H9 (cell line): ENCODE data around the gene ABCA10. TPM values are rescaled to one million over a fixed set of nuclear protein-coding genes. Genes with fewer than 3 reads are reported as not detected.

Source experiments
- DNase-seq: peaks from one replicate; pipeline ENCODE4 v3.0.0-alpha.2; 2017
- H2AFZ ChIP-seq: one replicate; pipeline ENCODE4 v1.6.1; 2013; ENCODE audit warnings: mild to moderate bottlenecking, low read length, control low read depth, moderate library complexity
- H2AK5ac ChIP-seq: 2 replicates; pipeline ENCODE4 v1.6.1; 2013; ENCODE audit warnings: low read length, control low read depth, mixed read lengths; ENCODE audit not compliant: insufficient read length
- H2BK120ac ChIP-seq: one replicate; pipeline ENCODE4 v1.6.1; 2013; ENCODE audit warnings: low read depth, mild to moderate bottlenecking, low read length, control low read depth, inconsistent platforms; ENCODE audit not compliant: poor library complexity, severe bottlenecking
- H2BK12ac ChIP-seq: 2 replicates; pipeline ENCODE4 v1.6.1; 2013; ENCODE audit warnings: low read length, control low read depth, mixed read lengths, low read depth; ENCODE audit not compliant: insufficient read length
- H2BK15ac ChIP-seq: 2 replicates; pipeline ENCODE4 v1.6.1; 2013; ENCODE audit warnings: low read depth, low read length, control low read depth
- H2BK20ac ChIP-seq: one replicate; pipeline ENCODE4 v1.6.1; 2013; ENCODE audit warnings: low read depth, mild to moderate bottlenecking, low read length, control low read depth, inconsistent platforms; ENCODE audit not compliant: poor library complexity, severe bottlenecking
- H2BK5ac ChIP-seq: 2 replicates; pipeline ENCODE4 v1.6.1; 2013; ENCODE audit warnings: low read length, control low read depth, mixed read lengths; ENCODE audit not compliant: insufficient read length
- H3K14ac ChIP-seq: 2 replicates; pipeline ENCODE4 v1.6.1; 2013; ENCODE audit warnings: low read length, control low read depth; ENCODE audit not compliant: insufficient read depth
- H3K18ac ChIP-seq: 2 replicates; pipeline ENCODE4 v1.6.1; 2013; ENCODE audit warnings: low read depth, mild to moderate bottlenecking, mixed read lengths, low read length, control low read depth; ENCODE audit not compliant: insufficient read length
- H3K23ac ChIP-seq: 2 replicates; pipeline ENCODE4 v1.6.1; 2013; ENCODE audit warnings: low read length, control low read depth, mixed read lengths, low read depth; ENCODE audit not compliant: insufficient read length
- H3K23me2 ChIP-seq: 2 replicates; pipeline ENCODE4 v1.6.1; 2013; ENCODE audit warnings: low read depth, mild to moderate bottlenecking, mixed read lengths, low read length, control low read depth; ENCODE audit not compliant: insufficient read length, poor library complexity, severe bottlenecking
- H3K27ac ChIP-seq: 2 replicates; pipeline ENCODE4 v1.5.1; 2013; ENCODE audit warnings: low read length, control low read depth, mixed read lengths, low read depth; ENCODE audit not compliant: insufficient read length
- H3K27me3 ChIP-seq: 2 replicates; pipeline ENCODE4 v1.6.1; 2013; ENCODE audit warnings: low read length, control low read depth, inconsistent platforms; ENCODE audit not compliant: insufficient read depth
- H3K4ac ChIP-seq: 2 replicates; pipeline ENCODE4 v1.6.1; 2013; ENCODE audit warnings: low read depth, mild to moderate bottlenecking, control low read depth, inconsistent platforms, low read length, moderate library complexity
- H3K4me1 ChIP-seq: 2 replicates; pipeline ENCODE4 v1.6.1; 2013; ENCODE audit warnings: low read length, control low read depth, inconsistent platforms; ENCODE audit not compliant: insufficient read depth
- H3K4me2 ChIP-seq: 2 replicates; pipeline ENCODE4 v1.6.1; 2013; ENCODE audit warnings: low read length, control low read depth, mixed read lengths; ENCODE audit not compliant: insufficient read length, insufficient read depth
- H3K56ac ChIP-seq: 2 replicates; pipeline ENCODE4 v1.6.1; 2013; ENCODE audit warnings: low read depth, mild to moderate bottlenecking, mixed read lengths, low read length, control low read depth; ENCODE audit not compliant: insufficient read length
- H3K79me1 ChIP-seq: 2 replicates; pipeline ENCODE4 v1.6.1; 2013; ENCODE audit warnings: low read depth, mild to moderate bottlenecking, moderate library complexity, low read length, control low read depth, inconsistent platforms; ENCODE audit not compliant: insufficient read depth, poor library complexity, severe bottlenecking
- H3K79me2 ChIP-seq: 2 replicates; pipeline ENCODE4 v1.6.1; 2013; ENCODE audit warnings: low read length, control low read depth, inconsistent platforms; ENCODE audit not compliant: insufficient read depth
- H3K9ac ChIP-seq: 2 replicates; pipeline ENCODE4 v1.6.1; 2013; ENCODE audit warnings: low read length, control low read depth, mixed read lengths; ENCODE audit not compliant: insufficient read length; ENCODE audit errors: extremely low read depth
- H3K9me3 ChIP-seq: one replicate; pipeline ENCODE4 v1.6.1; 2013; ENCODE audit warnings: low read depth, low read length, inconsistent platforms; ENCODE audit not compliant: control insufficient read depth
- H3T11ph ChIP-seq: one replicate; pipeline ENCODE4 v1.6.1; 2013; ENCODE audit warnings: mild to moderate bottlenecking, low read length, control low read depth, inconsistent platforms
- H4K20me1 ChIP-seq: one replicate; pipeline ENCODE4 v1.6.1; 2013; ENCODE audit not compliant: control insufficient read depth, insufficient read length, insufficient read depth
- H4K5ac ChIP-seq: 2 replicates; pipeline ENCODE4 v1.6.1; 2013; ENCODE audit warnings: low read depth, mild to moderate bottlenecking, mixed read lengths, low read length, control low read depth; ENCODE audit not compliant: insufficient read length
- H4K8ac ChIP-seq: replicated peaks from 2 replicates; pipeline ENCODE4 v1.6.1; 2013; ENCODE audit warnings: low read length, control low read depth, mixed read lengths, low read depth; ENCODE audit not compliant: insufficient read length
- H4K91ac ChIP-seq: 2 replicates; pipeline ENCODE4 v1.6.1; 2013; ENCODE audit warnings: low read depth, mild to moderate bottlenecking, moderate library complexity, mixed read lengths, low read length, control low read depth; ENCODE audit not compliant: insufficient read length
- H3K27ac Mint-ChIP-seq, 3 experiments: 2 replicates in 2 of 3; 3 replicates in 1 of 3; pipeline ENCODE4 v1.8.0; 2020 to 2021; ENCODE audit warnings: mixed read lengths in 3 of 3, mild to moderate bottlenecking in 1 of 3, moderate library complexity in 1 of 3
- H3K27me3 Mint-ChIP-seq: 2 replicates; pipeline ENCODE4 v1.8.0; 2021; ENCODE audit warnings: low read depth, mild to moderate bottlenecking, moderate library complexity, mixed read lengths
- H3K36me3 Mint-ChIP-seq, 3 experiments: 2 replicates in 2 of 3; 3 replicates in 1 of 3; pipeline ENCODE4 v1.8.0; 2020 to 2021; ENCODE audit warnings: low read depth in 3 of 3, mixed read lengths in 3 of 3; ENCODE audit not compliant: insufficient read depth in 1 of 3
- H3K4me1 Mint-ChIP-seq, 2 experiments: 2 replicates each; pipeline ENCODE4 v1.8.0; 2020; ENCODE audit warnings: mixed read lengths in 2 of 2
- H3K4me3 Mint-ChIP-seq, 2 experiments: 2 replicates in 1 of 2; 3 replicates in 1 of 2; pipeline ENCODE4 v1.8.0; 2020 to 2021; ENCODE audit warnings: mild to moderate bottlenecking in 2 of 2, mixed read lengths in 2 of 2, moderate library complexity in 1 of 2
- H3K9me3 Mint-ChIP-seq, 2 experiments: 2 replicates in 1 of 2; 3 replicates in 1 of 2; pipeline ENCODE4 v1.8.0; 2020; ENCODE audit warnings: mild to moderate bottlenecking in 2 of 2, mixed read lengths in 2 of 2, moderate library complexity in 1 of 2
- total RNA-seq: library from RNA; stranded (reverse); gene quantifications from 2 replicates; pipeline ENCODE4 v1.2.1, GENCODE V29; 2021
- TF ChIP-seq, protein P1 (sequence below): fragments of 200-600 bp; sonication (generic); conservative IDR thresholded peaks from 3 replicates; pipeline ENCODE4 v1.8.0; 2021; ENCODE audit warnings: antibody characterized with exemption, mild to moderate bottlenecking

Gene ABCA10
- total RNA-seq, 1 experiment from 2014 or later = not detected

- Histone ChIP-seq H3K79me1 (no peaks in the 10 kb centered on the region), H3K4me1 (no peaks in the 10 kb centered on the region), H3K4me2 (no peak overlapping the region), H3K18ac (no peak overlapping the region), H2AK5ac (no peak overlapping the region), H3K79me2 (no peaks in the 10 kb centered on the region), H4K91ac (no peak overlapping the region), H3K9ac (no peak overlapping the region), H2AFZ (no peak overlapping the region), H2BK5ac (no peak overlapping the region), H3K27me3 (no peaks in the 10 kb centered on the region), H3K14ac (no peak overlapping the region), H2BK120ac (no peak overlapping the region), H2BK12ac (no peak overlapping the region), H4K8ac (no peak overlapping the region), H2BK20ac (no peak overlapping the region), H3K56ac (no peak overlapping the region), H3K4ac (no peak overlapping the region), H3K9me3 (no peaks in the 10 kb centered on the region), H3K27ac (no peak overlapping the region), H3T11ph (no peak overlapping the region), H4K20me1 (no peaks in the 10 kb centered on the region), H4K5ac (no peak overlapping the region), H3K23me2 (no peaks in the 10 kb centered on the region), H2BK15ac (no peak overlapping the region), H3K23ac (no peak overlapping the region)
- Mint-ChIP-seq H3K4me3 (no peak overlapping the region), H3K4me1 (no peaks in the 10 kb centered on the region), H3K36me3 (peaks cover 0 to 2% (median 0%) of the 10 kb centered on the region in 3 experiments; a peak in 1 of 7 replicates), H3K27me3 (no peaks in the 10 kb centered on the region), H3K27ac (no peak overlapping the region), H3K9me3 (peaks cover 1 to 2% of the 10 kb centered on the region in 2 experiments; a peak in 3 of 5 replicates)
- no peak for DNase-seq
- TF ChIP-seq, protein P1, sequence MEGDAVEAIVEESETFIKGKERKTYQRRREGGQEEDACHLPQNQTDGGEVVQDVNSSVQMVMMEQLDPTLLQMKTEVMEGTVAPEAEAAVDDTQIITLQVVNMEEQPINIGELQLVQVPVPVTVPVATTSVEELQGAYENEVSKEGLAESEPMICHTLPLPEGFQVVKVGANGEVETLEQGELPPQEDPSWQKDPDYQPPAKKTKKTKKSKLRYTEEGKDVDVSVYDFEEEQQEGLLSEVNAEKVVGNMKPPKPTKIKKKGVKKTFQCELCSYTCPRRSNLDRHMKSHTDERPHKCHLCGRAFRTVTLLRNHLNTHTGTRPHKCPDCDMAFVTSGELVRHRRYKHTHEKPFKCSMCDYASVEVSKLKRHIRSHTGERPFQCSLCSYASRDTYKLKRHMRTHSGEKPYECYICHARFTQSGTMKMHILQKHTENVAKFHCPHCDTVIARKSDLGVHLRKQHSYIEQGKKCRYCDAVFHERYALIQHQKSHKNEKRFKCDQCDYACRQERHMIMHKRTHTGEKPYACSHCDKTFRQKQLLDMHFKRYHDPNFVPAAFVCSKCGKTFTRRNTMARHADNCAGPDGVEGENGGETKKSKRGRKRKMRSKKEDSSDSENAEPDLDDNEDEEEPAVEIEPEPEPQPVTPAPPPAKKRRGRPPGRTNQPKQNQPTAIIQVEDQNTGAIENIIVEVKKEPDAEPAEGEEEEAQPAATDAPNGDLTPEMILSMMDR = no peak
Observed at GRCh38 chr17:69228018-69228417, 606 bp downstream of the ABCA10 start.
